ENCODE results near the gene GTF2IRD1. TPM values are rescaled to one million over a fixed set of nuclear protein-coding genes. Genes with fewer than 3 reads are reported as not detected.
"Not testable (repeated sequence)": the region's sequence is repeated elsewhere in the genome, so short reads cannot be mapped to it uniquely, and the experiment has no call there.

The GTF2IRD1 gene
- total and polyA plus RNA-seq, 10 donors, result 2.4 to 6.6 (median 3.6) TPM

DNA sequence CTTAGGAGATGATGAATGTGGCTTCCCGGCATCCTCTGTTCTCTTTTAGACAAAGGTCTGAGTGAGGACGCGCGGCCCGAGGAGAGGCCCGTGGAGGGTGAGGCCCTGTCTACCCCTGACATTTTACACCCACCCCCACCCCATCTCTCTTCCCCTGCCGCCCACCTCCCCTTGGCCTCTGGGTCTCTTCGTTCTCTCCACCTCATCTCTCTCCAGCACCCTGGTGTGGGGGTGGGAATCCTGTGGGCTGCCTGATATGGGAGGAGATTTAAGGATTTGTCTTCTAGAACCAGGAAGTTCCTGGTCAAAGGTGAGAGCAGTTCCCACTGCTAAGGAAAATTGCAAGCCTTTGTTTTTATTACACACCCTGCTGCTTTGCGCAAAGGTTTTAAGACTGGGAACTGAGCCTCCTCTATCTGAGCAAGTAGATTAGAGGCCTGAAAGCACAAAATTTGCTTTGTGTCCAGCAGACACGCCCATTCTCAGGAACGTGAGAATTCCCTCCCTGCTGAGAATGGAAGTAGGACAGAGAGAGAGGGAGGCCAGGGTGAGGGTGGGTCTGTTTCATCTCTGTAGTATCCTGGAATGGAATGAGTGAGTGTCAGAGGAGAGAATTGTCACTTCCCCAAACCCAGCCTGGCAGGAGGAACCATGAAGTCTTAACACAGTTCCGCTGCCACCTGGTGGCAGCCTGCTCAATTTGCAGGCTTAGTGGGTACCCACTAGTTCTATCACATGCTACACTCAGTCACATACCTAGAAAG, 91.2 kb downstream of the GTF2IRD1 start:
- no peak for DNase-seq
- H3K9me3 ChIP-seq, result peaks cover 0 to 14% (median 11%) of the 10 kb centered on the region in 8 donors
- intact Hi-C loops (cut with DNase I; ENCODE audit: low total_unique reads), result no loop called here
- H3K27me3 ChIP-seq (replicated peaks in 1 of 7), result no peaks in the 10 kb centered on the region
- H3K4me1 ChIP-seq, result no peaks in the 10 kb centered on the region
- no peak overlapping the region for H3K27ac ChIP-seq
- H3K36me3 ChIP-seq, result peaks cover 0 to 15% (median 0%) of the 10 kb centered on the region in 6 donors
- TF ChIP-seq CTCF (IDR thresholded peaks at IDR 0.05 in 8 of 11, conservative IDR thresholded peaks at IDR 0.05 in 3 of 11) (peak in 7 of 11 experiments; percentile 15 to 63 (median 36)), POLR2AphosphoS5 (IDR thresholded peaks at IDR 0.05) (no peak)
- no peak overlapping the region for H3K4me3 ChIP-seq
- 84 to 94% (median 90%) methylated on average over 12 of the region's 12 CpGs for WGBS, 5 donors

GRCh38 chr7:74545921-74546320, 92.2 kb downstream of the GTF2IRD1 start:
- Histone ChIP-seq H3K36me3 (peaks cover 0 to 15% (median 0%) of the 10 kb centered on the region in 6 donors), H3K9me3 (peaks cover 0 to 14% (median 11%) of the 10 kb centered on the region in 8 donors), H3K4me3 (no peak overlapping the region), H3K27me3 (replicated peaks in 1 of 7) (no peaks in the 10 kb centered on the region), H3K27ac (no peak overlapping the region), H3K4me1 (no peaks in the 10 kb centered on the region)
- TF ChIP-seq POLR2AphosphoS5 (IDR thresholded peaks at IDR 0.05), result no peak
- TF ChIP-seq CTCF (IDR thresholded peaks at IDR 0.05 in 8 of 11, conservative IDR thresholded peaks at IDR 0.05 in 3 of 11), result no peak
- TF ChIP-seq POLR2A (IDR thresholded peaks at IDR 0.05), result no peak
- intact Hi-C loops (cut with DNase I; ENCODE audit: low total_unique reads), result no loop called here
- 84 to 99% (median 93%) methylated on average over 7 to 8 of the region's 8 CpGs for WGBS, 5 donors
- no peak for DNase-seq

GRCh38 chr7:74553596-74554012, 99.9 kb downstream of the GTF2IRD1 start:
- DNase-seq; H3K9me3 ChIP-seq; H3K4me1 ChIP-seq; H3K27ac ChIP-seq; intact Hi-C loops (cut with DNase I; ENCODE audit: low total_unique reads); H3K4me3 ChIP-seq; H3K27me3 ChIP-seq (replicated peaks in 1 of 7): not testable (repeated sequence)
- H3K36me3 ChIP-seq, result peaks cover 0 to 13% (median 0%) of the 10 kb centered on the region in 6 donors
- 41 to 57% (median 50%) methylated on average over 5 to 9 of the region's 10 CpGs for WGBS, 5 donors

GRCh38 chr7:74554178-74554577, 100.5 kb downstream of the GTF2IRD1 start:
- intact Hi-C loops (cut with DNase I; ENCODE audit: low total_unique reads), result no loop called here
- 91 to 96% (median 92%) methylated on average over 7 of the region's 7 CpGs for WGBS, 5 donors
- Histone ChIP-seq H3K27me3 (replicated peaks in 1 of 7) (no peaks in the 10 kb centered on the region), H3K4me1 (peaks cover 0 to 8% (median 1%) of the 10 kb centered on the region in 6 donors), H3K4me3 (no peak overlapping the region), H3K27ac (no peak overlapping the region), H3K9me3 (no peaks in the 10 kb centered on the region), H3K36me3 (peaks cover 0 to 19% (median 0%) of the 10 kb centered on the region in 6 donors)
- no peak for DNase-seq
- TF ChIP-seq POLR2A (IDR thresholded peaks at IDR 0.05) (no peak), CTCF (IDR thresholded peaks at IDR 0.05 in 8 of 11, conservative IDR thresholded peaks at IDR 0.05 in 3 of 11) (no peak), POLR2AphosphoS5 (IDR thresholded peaks at IDR 0.05) (no peak)

All from spleen (tissue), 11 donors.